HG02798 (cell line): ENCODE measurements around the gene SEC24D.

ENCODE experiments used
- ATAC-seq: cut with Tn5 transposase; IDR thresholded peaks from one replicate; pipeline ENCODE4 v1.9.1; 2021; ENCODE audit warnings: mild to moderate bottlenecking; ENCODE audit not compliant: unreplicated experiment, poor library complexity

SEC24D gene

DNA sequence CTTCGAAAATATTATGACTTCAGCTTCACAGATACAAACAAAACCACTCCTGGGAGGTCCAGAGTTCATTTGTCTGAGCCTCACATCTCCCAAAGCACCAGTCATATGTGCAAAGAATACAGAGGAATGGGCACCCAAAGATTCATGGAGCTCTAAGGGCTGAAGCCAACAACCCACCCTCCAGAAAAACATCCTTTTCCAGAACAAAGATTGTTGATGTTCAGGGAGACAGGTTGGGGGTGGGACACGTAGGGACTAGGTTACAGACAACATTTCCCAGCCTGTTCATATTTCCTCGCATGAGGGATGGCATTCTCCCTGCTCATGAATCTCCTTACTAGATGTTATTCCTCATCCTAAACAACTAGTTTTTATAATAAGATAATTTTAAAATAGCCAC, 79.5 kb downstream of the SEC24D start:
- ATAC-seq: no peak

DNA sequence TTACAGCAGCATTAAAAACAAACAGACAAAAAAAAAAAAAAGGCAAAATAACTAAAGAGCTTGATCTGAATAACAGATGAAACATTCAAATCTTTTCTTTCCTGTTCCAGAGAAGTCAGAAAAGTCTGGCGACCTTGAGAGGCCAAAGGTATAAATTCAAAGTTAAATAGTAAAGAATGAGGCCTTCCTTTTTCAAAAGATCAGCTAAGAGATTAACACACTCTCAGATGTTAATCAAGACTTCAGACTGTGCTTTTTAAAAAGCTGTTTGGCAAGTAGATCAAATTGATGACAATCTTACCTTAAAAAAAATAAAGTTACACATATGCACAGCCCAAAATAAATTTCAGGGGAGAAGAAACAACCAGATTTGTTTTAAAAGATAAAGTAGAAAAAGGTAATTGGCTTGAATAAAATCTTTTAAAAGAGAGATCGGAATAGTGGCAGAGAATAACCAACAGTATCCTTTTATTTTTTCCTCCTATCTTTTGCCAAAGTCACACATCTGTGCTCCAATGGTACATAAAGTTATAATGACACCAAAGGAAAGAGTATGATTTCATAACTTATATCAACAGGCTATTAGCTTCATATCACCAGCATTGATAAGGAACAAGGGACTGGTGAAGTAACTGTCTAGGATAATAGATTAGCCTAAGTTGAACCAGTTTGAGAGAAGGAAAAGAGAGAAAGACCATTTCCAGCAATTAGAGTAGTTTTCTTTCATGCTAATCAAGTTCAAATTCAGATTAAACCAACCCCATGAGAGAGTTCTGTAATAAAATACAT, 80.3 kb downstream of the SEC24D start:
- ATAC-seq: no peak

DNA sequence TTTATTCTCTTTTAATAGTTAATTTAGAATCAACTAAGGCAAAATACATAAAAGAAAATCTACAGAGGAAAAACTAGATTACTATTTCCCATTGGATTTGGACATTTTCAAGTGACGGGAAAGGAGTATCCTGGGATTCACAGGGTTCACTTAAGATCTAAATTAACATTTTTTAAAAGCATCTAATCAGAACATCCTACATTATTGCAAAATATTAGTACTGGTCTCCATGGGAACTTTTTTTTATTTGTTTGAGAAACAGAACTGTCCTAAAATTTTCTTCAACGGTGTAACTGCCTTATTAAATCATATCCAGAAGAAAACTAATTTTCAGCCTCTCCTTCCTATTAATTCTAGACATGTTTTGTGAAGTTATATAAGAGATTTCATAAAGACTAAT, 81.0 kb downstream of the SEC24D start:
- no peak for ATAC-seq

DNA sequence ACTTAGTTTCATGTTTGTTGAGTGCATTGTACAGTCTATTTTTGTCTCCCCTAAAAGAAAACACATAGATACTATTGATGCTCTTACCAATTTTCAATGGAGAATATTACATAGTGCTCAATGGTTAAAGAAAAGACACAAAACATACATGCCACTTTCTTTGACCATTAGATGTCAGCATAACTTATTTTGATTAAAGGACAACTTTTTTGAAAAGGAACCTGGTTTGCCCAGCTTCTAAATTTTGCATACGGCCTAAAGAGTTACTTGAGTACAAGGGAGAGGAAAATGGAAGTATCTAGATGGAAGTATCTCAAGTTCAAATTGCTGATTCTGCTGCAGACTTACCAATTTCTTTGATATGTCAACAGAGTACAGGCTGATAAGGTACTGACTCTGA, 82.2 kb downstream of the SEC24D start:
- no peak for ATAC-seq

DNA sequence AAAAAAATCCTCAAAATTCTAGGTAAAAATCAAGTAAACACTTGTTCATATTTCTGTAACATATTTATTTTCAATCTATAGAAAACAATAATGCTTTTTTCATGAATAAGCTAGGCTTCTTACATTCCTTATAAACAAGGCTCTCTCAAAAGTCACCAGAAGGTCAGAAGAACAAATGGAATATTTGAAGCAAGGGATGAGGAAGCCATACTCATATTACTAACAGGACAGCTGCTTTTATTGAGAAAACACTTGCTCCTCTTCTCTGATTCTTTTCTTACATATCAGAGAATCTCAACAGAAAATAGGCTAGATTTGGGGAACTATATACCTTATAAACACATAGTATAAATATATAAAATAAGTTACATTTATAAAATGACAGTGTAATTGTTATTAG, 82.8 kb downstream of the SEC24D start:
- ATAC-seq: no peak

DNA sequence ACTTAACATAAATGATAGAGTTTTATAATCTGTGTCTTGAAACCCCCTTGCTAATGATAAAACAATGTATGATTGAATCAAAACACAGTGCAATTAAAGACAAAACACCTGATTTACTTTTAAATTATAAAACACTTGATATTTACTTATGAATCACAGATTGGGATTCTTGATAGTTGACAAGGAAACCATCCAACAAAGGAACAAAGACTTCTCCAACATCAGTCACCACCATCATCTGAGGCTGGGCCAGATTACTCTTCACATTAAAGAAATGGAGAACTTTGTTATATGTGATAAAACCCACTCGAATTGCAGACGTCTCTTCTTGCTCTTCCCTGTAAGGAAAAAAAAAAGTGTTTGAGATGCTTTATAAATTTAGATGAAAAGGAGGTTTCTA, 83.4 kb downstream of the SEC24D start:
- ATAC-seq: no peak

DNA sequence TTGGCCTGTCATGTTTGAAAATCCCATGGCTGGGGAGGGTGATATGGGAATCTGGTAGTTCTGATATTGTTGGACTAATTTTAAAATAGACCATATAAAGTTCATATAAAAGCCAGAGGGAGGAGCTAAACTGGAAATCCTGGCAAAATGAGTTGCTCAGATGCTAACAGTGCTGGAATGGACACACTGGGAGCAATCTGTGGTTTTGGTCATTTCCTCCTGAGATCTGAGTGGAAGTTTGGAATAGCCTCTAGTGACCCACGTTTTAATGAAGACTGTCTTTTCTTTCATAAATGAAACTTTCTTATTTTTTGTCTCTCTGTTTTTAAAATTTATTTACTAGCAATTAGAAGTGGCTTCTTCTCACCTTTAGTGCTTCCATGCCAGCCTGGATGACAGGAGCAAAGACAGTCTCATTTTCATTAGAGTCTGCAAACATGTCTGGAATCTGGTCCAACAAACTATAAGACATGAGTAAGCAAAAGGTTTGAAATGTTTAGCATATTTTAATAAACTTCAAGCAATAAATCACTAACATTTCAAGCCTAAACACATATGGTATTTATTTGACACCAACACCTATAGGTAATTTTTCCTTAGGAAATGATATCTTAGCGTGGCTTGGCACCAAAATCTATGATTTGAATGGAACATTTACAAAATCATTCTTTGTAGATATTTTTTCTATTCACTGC, 84.2 kb downstream of the SEC24D start:
- no peak for ATAC-seq

DNA sequence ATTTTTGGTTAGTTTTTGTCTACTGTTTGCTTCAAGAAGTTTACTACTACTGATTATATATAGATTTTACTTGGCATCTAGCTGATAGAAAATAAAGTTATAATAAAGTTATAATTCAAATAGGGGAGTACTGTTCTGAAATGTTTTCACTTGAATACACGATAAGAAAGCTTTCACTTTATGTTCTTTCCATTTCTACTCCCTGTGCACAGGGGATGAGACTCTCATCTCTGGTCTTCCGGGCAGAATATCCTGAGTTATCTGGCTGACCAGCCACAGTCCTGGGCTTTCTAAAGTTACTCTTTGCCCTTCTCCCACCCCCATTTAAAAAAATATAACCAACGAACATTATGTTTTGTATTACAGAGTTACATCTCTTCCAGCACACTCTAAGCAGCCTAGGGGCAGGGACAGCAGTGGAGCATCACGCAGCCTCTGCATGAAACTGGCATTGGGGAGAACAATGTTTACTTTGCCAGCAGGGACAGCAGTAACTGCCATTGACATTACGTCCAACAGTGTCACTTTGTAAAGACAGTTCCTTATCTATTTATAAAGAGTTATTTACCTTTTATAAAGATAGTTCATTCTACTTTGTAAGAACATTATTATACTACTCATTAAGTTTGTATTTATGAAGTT, 86.5 kb downstream of the SEC24D start:
- no peak for ATAC-seq

DNA sequence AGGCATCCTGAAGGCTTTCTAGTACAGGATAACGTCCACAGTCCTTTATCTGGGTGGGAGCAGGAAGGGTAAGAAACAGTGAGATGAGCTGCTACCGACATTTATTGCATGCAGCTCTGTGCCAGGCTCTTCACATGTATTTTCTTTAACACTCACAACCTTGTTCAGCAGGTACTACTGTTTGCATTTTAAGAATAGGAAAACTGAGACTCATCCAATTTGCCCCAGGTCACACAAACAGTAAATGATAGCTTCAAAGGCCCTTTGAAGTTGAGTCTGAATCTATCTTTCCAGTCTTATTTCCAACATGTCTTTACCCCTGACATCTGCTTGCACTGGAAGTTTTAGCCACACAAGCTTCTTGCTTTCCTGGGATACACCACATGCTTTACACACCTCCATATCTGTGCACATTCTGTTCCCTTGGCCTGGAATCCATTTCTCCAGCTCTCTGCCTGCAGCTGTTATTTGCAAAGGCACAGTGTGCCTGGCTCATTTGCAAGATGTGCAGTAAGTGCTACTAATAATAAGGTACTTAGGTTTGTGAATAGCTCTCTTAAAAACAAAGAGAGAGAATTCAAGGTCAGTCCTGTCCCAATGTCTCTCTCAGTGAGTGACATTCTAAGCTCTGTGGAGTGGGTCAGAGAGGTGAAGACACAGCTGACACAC, 89.5 kb downstream of the SEC24D start:
- no peak for ATAC-seq

DNA sequence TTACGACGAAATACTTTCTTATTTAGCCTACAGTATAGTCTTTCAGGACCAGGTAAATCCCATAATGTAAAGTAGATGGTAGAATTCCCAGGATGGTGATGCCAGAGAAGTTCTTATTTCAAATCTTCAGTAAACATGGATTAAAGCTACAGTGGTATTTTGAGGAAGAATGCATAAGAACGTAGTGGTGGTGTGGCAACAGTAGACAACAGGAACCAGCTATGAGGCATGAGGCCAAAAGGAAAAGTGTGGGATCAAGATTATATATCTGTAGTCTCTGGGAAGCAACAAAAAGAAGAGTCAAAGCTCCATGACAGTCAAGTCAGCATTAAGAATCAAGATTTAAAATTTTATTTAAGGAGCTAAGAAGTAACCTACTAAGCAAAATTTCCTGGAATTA, 90.6 kb downstream of the SEC24D start:
- ATAC-seq: no peak

DNA sequence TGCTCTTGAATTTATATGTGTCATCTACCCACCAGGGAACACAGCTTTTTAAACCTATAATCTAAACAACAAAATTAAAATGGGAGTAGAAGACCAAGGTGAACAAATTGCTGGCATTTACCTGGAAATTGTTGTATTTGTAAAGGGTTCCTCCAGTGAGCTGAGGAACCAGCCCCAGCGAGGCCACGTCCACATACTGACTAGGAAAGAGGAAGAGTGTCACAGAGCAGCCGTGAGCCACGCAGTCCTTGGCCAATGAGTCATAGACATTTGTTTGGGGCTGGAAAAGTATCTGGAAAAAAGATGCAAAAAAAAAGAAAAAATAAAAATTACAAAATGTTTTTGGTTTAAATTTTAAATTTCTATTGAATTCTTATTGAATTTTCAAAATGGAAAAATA, 92.1 kb downstream of the SEC24D start:
- no peak for ATAC-seq

DNA sequence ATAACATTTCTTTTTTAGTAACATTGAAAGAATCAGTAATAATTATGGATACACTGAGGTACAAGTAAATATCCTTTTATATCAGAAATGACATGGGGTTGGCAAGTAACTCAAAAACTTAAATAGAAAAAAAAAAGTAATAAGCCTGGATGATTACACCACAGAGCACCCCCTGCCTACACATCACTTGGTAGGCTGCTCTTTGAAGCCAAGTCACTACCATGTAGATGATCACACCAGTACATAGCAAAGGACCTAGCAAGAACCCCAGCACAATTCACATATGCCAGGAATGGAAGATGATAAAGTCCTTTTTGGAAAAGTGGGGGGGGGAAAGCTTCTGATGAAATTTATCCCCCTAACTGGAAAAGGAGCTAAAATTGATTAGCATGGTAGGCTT, 93.9 kb downstream of the SEC24D start:
- no peak for ATAC-seq

DNA sequence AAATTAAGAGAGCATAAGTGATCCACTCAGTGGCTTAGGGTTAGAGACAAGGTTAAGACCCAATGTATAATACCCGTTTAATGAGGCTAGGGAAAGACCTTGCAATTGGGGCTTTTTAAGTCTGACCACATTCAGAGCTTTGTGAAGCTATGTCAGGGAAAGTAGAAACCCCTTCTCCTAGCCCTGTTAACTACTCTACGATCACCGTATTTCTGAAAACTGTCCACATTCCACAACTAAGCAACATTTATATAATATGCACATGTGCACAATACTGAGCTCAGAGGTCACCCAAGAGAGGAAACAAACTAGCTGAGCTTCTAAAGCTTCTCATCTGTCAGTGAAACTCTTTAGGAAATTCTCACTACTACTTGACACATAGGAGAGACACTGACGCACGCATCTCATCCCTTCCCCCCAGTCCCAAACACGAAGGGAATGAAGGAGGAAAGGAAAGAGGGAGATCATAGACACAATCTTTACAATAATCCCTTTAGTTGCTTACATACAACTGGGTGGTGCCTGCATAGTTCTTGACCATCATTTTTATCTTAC, 94.5 kb downstream of the SEC24D start:
- ATAC-seq: no peak

DNA sequence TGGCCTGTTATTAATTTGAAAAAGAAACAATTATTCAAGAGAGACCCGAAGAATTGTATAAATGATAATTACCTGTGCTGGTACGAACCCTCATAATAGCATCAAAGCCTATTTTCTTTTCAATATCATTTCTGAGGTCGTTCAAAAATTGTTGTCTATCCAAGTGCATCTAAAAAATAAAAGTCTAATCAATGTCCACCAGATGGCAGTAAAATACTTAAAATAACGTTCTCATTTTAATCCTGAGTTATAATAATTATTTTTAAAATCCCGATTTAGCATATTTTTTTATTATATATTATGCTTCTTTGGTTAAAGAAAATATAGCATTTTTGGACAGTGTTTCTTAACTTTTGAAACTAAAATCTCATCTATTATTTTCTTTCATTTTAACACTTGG, 95.1 kb downstream of the SEC24D start:
- ATAC-seq: no peak

DNA sequence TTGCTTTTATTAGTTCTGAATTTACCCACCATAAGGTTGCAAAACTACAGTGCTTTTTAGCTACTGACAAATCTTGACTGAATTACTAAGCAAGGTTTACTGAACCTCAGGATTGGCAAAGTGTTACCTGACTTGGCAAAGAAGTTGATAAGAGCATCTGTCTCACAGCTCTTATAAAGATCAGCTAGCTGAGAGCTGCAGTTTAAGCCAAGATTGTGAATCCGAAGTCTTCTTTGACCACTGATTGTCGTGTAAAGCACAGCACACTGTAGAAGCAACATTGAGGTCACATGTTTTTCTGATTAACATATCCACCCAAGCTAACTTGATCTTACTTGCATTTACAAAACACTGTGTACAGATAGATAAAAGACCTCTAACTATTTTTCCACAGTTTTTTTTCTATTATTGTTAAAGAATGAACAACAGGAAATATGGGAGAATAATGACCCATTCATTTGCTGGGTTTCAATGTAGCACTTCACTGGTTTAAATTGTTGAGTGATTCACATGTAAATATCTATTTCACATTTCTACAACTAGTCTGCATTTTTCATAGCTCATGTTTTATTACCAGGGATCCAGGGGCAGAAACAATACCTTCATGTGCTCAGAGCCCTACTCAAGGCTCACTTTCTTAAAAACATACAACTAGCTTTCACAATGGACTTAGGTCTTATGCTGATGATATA, 96.8 kb downstream of the SEC24D start:
- no peak for ATAC-seq

DNA sequence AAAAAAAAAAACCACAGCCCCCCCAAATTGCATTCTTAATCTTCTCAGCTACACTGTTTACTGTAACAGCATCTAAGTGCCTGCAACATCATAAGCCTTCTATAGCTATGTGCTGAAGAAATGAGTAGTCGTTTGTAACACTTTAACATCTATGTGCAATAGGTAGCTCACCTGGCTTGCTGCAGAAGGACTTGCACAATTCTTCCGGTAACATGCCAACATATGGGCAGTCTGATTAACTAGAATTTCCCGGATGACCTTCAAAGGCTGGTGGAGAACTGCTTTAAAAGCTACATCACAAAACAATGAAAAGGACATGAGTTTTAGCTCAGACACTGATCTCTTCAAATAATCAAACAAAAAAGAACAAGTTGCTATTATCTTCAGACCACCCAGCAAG, 97.8 kb downstream of the SEC24D start:
- ATAC-seq: no peak

DNA sequence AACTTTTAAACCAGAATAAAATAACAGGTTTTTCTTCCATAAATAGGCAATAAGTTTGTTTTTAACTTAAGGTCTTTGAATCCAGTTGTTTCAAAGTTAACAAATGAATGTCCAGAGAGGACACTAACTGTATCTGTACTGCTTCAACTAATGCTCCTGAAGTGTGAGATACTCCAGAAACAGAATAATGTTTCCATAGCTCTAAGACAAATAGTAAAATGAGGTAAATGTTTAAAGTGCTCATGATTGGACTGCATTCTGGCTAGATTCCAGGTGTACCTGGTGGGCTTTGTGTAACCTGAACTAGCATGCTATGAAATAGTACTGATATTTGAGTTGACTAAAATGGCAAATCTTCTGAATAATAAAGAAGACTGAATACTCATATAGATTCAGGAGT, 99.0 kb downstream of the SEC24D start:
- ATAC-seq: no peak

DNA sequence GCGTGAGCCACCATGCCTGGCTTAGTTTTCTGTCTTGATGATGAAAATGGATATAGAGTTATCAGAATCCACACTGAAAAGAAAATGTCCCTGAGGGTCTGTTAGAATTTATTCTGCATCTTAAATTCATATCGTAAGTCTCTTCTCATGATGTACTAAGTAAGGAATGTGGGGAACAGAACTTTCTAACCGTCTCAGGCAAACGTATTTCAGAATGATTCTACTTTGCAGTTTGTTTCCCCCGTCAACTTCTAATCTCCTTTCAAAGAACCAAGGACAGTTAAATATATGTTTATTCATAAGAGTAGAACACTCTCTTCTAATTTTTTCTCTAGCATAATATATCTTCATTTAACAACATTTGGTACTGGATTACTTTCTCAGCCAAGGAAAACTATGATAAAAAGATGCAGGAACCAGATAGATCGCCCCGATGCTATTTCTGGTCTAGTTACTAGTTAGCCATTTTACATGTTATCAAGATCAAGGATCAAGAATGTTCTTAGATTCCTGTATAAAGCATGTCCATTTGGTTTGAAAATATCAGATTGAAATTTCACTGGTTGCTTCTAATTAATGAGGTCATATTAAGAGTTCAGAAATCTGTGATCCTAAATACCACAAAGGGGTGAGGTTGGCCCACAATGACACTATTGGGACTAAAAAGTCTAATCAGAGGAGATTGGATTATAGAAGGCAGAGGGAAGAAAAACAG, 101.3 kb downstream of the SEC24D start:
- ATAC-seq: no peak

DNA sequence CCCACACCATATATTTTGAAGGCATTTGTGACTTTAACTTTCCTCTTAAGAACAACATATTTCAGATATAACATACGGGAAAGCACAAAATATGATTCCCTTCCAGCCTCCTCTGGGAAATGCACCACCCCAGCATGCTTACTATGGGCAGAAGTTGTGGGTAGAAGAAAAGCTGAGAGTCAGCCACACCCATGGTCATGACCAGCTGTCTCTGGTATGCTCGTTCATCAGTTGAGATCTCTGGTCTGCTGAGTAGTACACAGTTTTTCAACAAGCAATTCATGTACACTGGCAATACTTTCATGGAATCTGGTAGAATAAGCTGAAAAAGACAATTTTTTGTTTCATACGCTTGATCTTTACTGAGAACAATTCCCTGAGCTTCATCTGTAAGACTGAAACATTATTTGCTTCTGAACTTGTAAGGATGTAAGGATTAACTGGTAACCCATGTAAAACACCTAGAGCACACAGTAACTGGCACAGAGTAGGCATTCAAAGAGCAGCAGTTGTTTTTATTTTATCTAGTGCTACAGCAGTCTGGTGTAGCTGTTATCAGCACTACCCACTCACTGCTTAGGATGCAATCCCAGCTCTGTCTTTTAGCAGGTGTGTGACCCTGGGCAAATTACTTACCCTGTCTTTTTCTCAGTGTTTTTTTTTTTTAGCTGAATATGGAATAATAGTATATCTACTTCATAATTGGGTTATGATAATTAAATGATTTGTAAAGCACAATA, 103.2 kb downstream of the SEC24D start:
- ATAC-seq: no peak
